AG09309 (cell line): Measurements from ENCODE around the gene POMGNT2.
"Not testable (repeated sequence)": the region's sequence is repeated elsewhere in the genome, so short reads cannot be mapped to it uniquely, and the experiment has no call there.

Experiments
- DNase-seq: peaks from one replicate; pipeline ENCODE4 v3.0.0-alpha.2; 2010; ENCODE audit warnings: low read depth
- H3K4me3 ChIP-seq: 2 replicates; pipeline ENCODE4 v1.5.1; 2011; ENCODE audit warnings: mild to moderate bottlenecking, low read depth, low read length, moderate library complexity; ENCODE audit not compliant: control insufficient read depth
- TF ChIP-seq, protein P1 (sequence below): IDR thresholded peaks from 2 replicates; pipeline ENCODE4 v1.5.1; 2011; ENCODE audit warnings: mild to moderate bottlenecking, low read depth, low read length, inconsistent platforms; ENCODE audit not compliant: insufficient read depth, control insufficient read depth; ENCODE audit errors: missing control alignments

POMGNT2 gene

DNA sequence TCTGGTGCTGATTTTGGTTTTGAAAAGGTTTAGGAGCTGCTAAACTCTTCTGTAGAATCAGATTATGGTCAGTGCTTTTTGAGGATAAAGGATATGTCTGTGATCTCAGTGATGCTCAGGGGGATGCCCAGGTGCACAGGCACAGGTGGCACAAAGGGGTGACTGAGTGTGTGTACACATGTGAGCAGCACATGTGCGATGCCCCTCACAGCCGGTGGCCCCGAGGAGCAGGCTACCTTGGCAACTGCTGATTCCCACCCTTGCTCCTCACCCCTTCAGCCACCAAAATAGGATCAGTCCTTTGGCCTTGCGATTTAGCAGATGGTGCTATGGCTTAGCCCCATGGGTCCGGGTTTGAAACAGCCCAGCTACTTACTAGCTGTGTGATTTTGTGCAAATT, 51.1 kb downstream of the POMGNT2 start:
- no peak overlapping the region for H3K4me3 ChIP-seq
- TF ChIP-seq, protein P1, sequence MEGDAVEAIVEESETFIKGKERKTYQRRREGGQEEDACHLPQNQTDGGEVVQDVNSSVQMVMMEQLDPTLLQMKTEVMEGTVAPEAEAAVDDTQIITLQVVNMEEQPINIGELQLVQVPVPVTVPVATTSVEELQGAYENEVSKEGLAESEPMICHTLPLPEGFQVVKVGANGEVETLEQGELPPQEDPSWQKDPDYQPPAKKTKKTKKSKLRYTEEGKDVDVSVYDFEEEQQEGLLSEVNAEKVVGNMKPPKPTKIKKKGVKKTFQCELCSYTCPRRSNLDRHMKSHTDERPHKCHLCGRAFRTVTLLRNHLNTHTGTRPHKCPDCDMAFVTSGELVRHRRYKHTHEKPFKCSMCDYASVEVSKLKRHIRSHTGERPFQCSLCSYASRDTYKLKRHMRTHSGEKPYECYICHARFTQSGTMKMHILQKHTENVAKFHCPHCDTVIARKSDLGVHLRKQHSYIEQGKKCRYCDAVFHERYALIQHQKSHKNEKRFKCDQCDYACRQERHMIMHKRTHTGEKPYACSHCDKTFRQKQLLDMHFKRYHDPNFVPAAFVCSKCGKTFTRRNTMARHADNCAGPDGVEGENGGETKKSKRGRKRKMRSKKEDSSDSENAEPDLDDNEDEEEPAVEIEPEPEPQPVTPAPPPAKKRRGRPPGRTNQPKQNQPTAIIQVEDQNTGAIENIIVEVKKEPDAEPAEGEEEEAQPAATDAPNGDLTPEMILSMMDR, result no peak

DNA sequence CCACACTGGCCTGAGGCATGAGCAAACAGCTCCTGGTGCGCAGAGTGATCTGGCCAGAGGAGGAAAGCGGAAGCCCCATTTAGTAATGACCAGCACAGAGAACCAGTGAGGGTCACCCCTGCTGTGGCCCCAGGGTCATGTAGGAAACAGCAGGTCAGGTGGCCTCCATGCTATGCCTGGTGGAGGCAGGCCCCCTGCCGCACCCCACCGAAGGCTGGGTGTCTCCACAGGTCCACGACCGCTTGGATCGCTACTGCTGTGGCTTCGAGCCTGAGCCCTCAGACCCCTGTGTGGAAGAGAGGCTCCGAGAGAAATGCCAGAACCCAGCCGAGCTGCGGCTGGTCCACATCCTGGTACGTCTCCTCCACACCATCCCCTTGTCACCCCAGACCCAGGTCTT, 52.6 kb downstream of the POMGNT2 start:
- TF ChIP-seq, protein P1, result no peak
- H3K4me3 ChIP-seq, result no peak overlapping the region
- DNase-seq, result no peak

More for the DNA sequence above, 51.1 kb downstream of the POMGNT2 start:
- DNase-seq, result no peak

DNA sequence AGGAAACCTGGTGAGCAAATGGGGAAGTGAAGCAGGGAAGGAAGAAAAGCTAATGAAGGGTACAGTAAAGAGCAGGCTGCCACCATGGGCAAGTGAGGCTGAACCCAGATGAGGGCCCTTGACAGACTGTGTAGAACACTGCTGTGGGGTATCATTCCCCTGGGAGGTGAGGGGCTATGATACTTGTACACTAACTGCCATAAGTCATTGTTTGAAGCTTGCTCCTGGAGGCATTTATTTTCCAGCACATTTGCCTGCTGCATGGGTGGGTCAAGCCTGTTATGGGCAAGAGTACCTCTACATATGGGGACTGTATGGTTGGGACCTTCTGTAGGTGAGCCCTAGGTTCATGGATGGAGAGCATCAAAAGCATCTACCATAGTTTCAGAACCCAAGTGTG, 57.4 kb downstream of the POMGNT2 start:
- TF ChIP-seq, protein P1, result no peak
- H3K4me3 ChIP-seq, result no peak overlapping the region
- DNase-seq, result no peak

DNA sequence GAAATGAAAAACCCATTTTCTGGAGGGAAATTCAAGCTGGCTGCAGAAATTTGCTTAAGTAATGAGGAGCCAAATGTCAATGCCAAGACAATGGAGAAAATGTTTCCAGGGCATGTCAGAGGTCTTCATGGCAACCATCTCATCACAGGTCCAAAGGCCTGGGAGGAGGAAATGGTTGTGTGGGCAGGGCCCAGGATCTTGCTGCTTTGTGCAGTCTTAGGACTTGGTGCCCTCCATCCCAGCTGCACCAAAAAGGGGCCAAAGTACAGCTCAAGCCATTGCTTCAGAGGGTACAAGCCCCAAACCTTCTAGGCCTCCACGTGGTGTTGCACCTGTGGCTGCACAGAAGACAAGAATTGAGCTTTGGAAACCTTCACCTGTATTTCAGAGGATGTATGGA, 59.3 kb downstream of the POMGNT2 start:
- TF ChIP-seq, protein P1, result no peak
- no peak for DNase-seq
- H3K4me3 ChIP-seq, result no peak overlapping the region

DNA sequence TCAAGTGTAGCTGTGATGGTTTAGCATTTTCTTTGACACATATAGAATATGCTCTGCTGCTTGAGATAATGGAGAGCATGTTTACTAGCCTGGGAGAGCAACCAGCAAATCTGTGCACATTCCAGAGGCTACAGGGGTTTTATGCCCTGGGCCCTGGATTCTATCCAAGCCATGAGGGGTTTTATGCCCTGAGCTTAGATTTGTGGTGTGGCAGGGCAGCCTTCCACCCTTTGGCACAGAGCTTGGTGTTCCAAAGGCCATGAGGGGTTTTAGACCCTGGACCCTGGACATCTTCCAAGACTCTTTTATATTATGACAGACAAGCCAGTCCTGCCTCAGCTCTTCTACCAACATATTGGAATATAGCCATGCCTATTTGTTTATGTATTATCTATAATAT, 60.8 kb downstream of the POMGNT2 start:
- DNase-seq, H3K4me3 ChIP-seq: not testable (repeated sequence)

DNA sequence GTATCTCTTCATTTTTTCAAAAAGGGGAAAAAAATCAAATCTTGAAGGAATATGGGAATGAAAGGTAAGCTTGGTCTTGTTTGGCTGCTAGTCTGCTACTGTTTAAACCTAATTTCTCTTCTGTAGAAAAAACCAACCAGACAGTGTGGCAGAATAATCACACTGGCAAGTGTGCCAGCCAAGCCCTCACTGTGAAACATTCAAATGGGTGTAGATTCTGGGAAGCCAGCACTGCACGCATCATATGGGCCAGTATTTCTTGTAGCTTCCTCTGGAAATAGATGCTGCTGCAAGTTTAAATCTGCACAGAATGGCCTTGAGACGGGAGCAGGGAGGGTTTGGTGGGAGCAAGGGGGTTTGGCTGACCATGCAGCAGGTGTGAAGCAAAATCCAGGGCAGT, 62.1 kb downstream of the POMGNT2 start:
- TF ChIP-seq, protein P1, result no peak
- DNase-seq, result no peak
- H3K4me3 ChIP-seq, result no peak overlapping the region

DNA sequence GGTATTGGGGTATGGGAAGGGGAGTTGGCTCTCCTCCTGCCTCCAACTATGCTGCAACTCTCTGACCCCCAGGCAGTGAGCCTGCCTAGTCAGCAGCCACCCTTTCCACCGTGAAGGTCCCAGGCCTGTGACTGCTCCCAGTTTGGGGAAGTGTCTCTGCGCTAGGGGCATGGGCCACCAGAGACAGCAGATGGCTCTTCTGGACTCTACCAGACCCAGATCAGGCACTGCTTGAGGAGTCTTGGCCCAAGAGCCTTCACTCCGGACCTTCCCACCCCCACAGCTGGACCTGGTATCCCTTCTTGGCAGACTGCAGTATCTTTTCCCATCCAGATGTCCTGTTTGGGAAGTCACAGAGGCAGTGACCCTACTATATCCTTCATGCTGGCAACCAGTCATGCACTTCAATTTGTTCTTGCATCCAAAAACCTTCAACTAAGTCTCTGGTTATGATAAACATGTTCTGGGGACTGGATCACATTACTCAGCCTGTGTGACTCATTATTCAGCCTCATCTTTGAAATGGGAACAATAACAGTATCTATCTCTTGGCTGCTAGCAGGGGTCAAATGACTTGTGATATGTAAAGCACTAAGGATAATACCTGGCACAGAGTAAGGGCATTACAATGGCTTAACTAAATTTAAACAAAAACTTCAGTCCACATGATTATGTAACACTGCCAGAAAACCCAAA, 62.7 kb downstream of the POMGNT2 start:
- TF ChIP-seq, protein P1, result no peak
- H3K4me3 ChIP-seq, result no peak overlapping the region
- DNase-seq, result no peak
